Neural cell (in vitro differentiated cells): ENCODE data around the gene ME1. TPM values are rescaled to one million over a fixed set of nuclear protein-coding genes. Genes with fewer than 3 reads are reported as not detected.

Experiments
- H2AFZ ChIP-seq: fragments of 200-600, 300-800 bp; sonication (generic), shearing (Covaris generic); 2 replicates; pipeline ENCODE4 v1.6.0; 2014; ENCODE audit warnings: low read depth, mild to moderate bottlenecking, antibody characterized with exemption, low read length, moderate library complexity
- H3F3A ChIP-seq: fragments of 200-600 bp; shearing (Covaris generic); 2 replicates; pipeline ENCODE4 v1.6.1; 2016; ENCODE audit warnings: mild to moderate bottlenecking, moderate library complexity, mixed read lengths, antibody characterized with exemption, low read length; ENCODE audit not compliant: insufficient read depth, poor library complexity, severe bottlenecking
- H3K27ac ChIP-seq: fragments of 200-600, 300-800 bp; sonication (generic), shearing (Covaris generic); 2 replicates; pipeline ENCODE4 v1.5.1; 2014; ENCODE audit warnings: mild to moderate bottlenecking, low read length, moderate library complexity
- H3K27me3 ChIP-seq: fragments of 300-800, 200-600 bp; sonication (generic), shearing (Covaris generic); 2 replicates; pipeline ENCODE4 v1.6.0; 2014; ENCODE audit warnings: mild to moderate bottlenecking, low read depth, low read length, moderate library complexity; ENCODE audit not compliant: insufficient read depth
- H3K36me3 ChIP-seq: fragments of 300-800, 200-600 bp; sonication (generic), shearing (Covaris generic); 2 replicates; pipeline ENCODE4 v1.5.1; 2014; ENCODE audit warnings: mild to moderate bottlenecking, antibody characterized with exemption, low read length, moderate library complexity; ENCODE audit not compliant: insufficient read depth
- H3K4me2 ChIP-seq: fragments of 300-800, 200-600 bp; sonication (generic), shearing (Covaris generic); 2 replicates; pipeline ENCODE4 v1.6.0; 2014; ENCODE audit warnings: mild to moderate bottlenecking, low read length
- H3K4me3 ChIP-seq: fragments of 300-800, 200-600 bp; sonication (generic), shearing (Covaris generic); 2 replicates; pipeline ENCODE4 v1.5.1; 2014; ENCODE audit warnings: mild to moderate bottlenecking, low read length, moderate library complexity
- H3K79me2 ChIP-seq: fragments of 200-600 bp; shearing (Covaris generic); replicated peaks from 2 replicates; pipeline ENCODE4 v1.6.0; 2014; ENCODE audit warnings: mild to moderate bottlenecking, low read length, moderate library complexity; ENCODE audit not compliant: insufficient read depth
- H3K9ac ChIP-seq: fragments of 300-800, 200-600 bp; sonication (generic), shearing (Covaris generic); 2 replicates; pipeline ENCODE4 v1.6.1; 2016; ENCODE audit warnings: mild to moderate bottlenecking, low read length, mixed read lengths
- H3K9me2 ChIP-seq: fragments of 200-600 bp; shearing (Covaris generic); 2 replicates; pipeline ENCODE4 v1.6.1; 2016; ENCODE audit warnings: mild to moderate bottlenecking, low read length, mixed read lengths; ENCODE audit not compliant: insufficient read depth
- H3K9me3 ChIP-seq: fragments of 200-600, 300-800 bp; sonication (generic), shearing (Covaris generic); 2 replicates; pipeline ENCODE4 v1.6.1; 2016; ENCODE audit warnings: mild to moderate bottlenecking, mixed run types, low read length, moderate library complexity, mixed read lengths
- H4K20me1 ChIP-seq: fragments of 200-600 bp; shearing (Covaris generic); 2 replicates; pipeline ENCODE4 v1.6.1; 2016; ENCODE audit warnings: mild to moderate bottlenecking, mixed run types; ENCODE audit not compliant: insufficient read depth
- CTCF ChIP-seq: fragments of 450-650 bp; IDR thresholded peaks from 2 replicates; pipeline ENCODE4 v1.5.1; 2014; ENCODE audit warnings: antibody characterized with exemption, mild to moderate bottlenecking, moderate library complexity; ENCODE audit not compliant: poor library complexity, severe bottlenecking
- EP300 ChIP-seq: fragments of 450-650 bp; conservative IDR thresholded peaks from 2 replicates; pipeline ENCODE4 v1.6.1; 2014; ENCODE audit warnings: antibody characterized with exemption, mild to moderate bottlenecking, moderate library complexity; ENCODE audit not compliant: poor library complexity, severe bottlenecking
- EZH2 ChIP-seq: fragments of 200-600, 300-800 bp; shearing (Covaris generic), sonication (generic); IDR thresholded peaks from 2 replicates; pipeline ENCODE4 v1.6.1; 2014; ENCODE audit warnings: antibody characterized with exemption, low read length, borderline replicate concordance, mild to moderate bottlenecking; ENCODE audit not compliant: insufficient read depth, poor library complexity, severe bottlenecking
- MXI1 ChIP-seq: fragments of 450-650 bp; conservative IDR thresholded peaks from 2 replicates; pipeline ENCODE4 v1.6.1; 2014; ENCODE audit warnings: antibody characterized with exemption, mild to moderate bottlenecking; ENCODE audit not compliant: poor library complexity, severe bottlenecking
- POLR2AphosphoS5 ChIP-seq: IDR thresholded peaks from 2 replicates; pipeline ENCODE4 v1.6.1; 2012
- RAD21 ChIP-seq: fragments of 450-650 bp; conservative IDR thresholded peaks from 2 replicates; pipeline ENCODE4 v1.6.1; 2014; ENCODE audit warnings: antibody characterized with exemption, mild to moderate bottlenecking, moderate library complexity
- REST ChIP-seq: IDR thresholded peaks from 2 replicates; pipeline ENCODE4 v1.6.1; 2012; ENCODE audit warnings: borderline replicate concordance
- SMC3 ChIP-seq: fragments of 450-650 bp; conservative IDR thresholded peaks from 2 replicates; pipeline ENCODE4 v1.6.1; 2014; ENCODE audit warnings: antibody characterized with exemption, mild to moderate bottlenecking, moderate library complexity; ENCODE audit not compliant: poor library complexity
- TAF1 ChIP-seq: IDR thresholded peaks from 2 replicates; pipeline ENCODE4 v1.6.1; 2012; ENCODE audit warnings: low read depth
- polyA plus RNA-seq: library from polyadenylated mRNA; depleted of rRNA; stranded (reverse); fragments of >200 nt; gene quantifications from 2 replicates; pipeline ENCODE4 v1.2.3, GENCODE V29; 2014

Gene ME1
- polyA plus RNA-seq, 1 donor from 2014 or later = 0.09 TPM

DNA sequence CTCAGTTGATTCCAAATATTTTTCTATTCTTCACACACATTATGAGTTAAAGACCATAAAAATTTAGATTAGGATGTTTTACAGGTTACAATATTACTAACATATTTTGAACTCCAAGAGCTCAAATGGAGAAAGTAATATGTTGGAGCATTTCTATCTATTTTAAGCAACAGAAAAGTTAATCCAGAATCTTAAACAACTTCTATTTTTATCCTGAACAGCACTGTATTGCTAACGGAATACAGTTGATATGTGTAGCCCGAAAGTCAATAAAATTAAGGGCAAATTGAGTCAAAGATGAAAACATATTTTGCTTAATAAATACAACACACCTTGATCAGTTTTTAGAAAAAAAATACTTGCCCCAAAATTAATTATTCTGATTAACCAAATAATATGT is 97.4 kb downstream of the ME1 start:
- Histone ChIP-seq H3K27ac (no peak overlapping the region), H3K4me2 (no peak overlapping the region), H3K4me3 (no peak overlapping the region), H3K36me3 (no peaks in the 10 kb centered on the region), H2AFZ (no peak overlapping the region), H4K20me1 (no peaks in the 10 kb centered on the region), H3K9me2 (no peaks in the 10 kb centered on the region), H3K9me3 (no peaks in the 10 kb centered on the region), H3K79me2 (no peaks in the 10 kb centered on the region), H3K27me3 (no peaks in the 10 kb centered on the region), H3K9ac (no peak overlapping the region), H3F3A (no peaks in the 10 kb centered on the region)
- TF ChIP-seq MXI1 (no peak), SMC3 (no peak), CTCF (no peak), TAF1 (no peak), EP300 (no peak), POLR2AphosphoS5 (no peak), RAD21 (no peak), REST (no peak), EZH2 (no peak)

- H3K4me3 ChIP-seq = no peak overlapping the region
- H3K79me2 ChIP-seq = no peaks in the 10 kb centered on the region
- H4K20me1 ChIP-seq = no peaks in the 10 kb centered on the region
- H3K9me3 ChIP-seq = no peaks in the 10 kb centered on the region
- no peaks in the 10 kb centered on the region for H3K36me3 ChIP-seq
- no peak overlapping the region for H3K9ac ChIP-seq
- H3K27ac ChIP-seq = no peak overlapping the region
- no peaks in the 10 kb centered on the region for H3K9me2 ChIP-seq
- no peaks in the 10 kb centered on the region for H3K27me3 ChIP-seq
- H2AFZ ChIP-seq = no peak overlapping the region
- TF ChIP-seq REST = no peak
- no peak for TF ChIP-seq SMC3
- no peak for TF ChIP-seq MXI1
- TF ChIP-seq RAD21 = no peak
- no peak for TF ChIP-seq CTCF
- no peak for TF ChIP-seq TAF1
- TF ChIP-seq EP300 = no peak
- TF ChIP-seq POLR2AphosphoS5 = no peak
- no peak for TF ChIP-seq EZH2
- no peak overlapping the region for H3K4me2 ChIP-seq
- H3F3A ChIP-seq = no peaks in the 10 kb centered on the region
These were observed 116.2 kb downstream of the ME1 start for GRCh38 chr6:83314693-83315092.
